Measurements from ENCODE around the gene ETS1.

GRCh38 chr11:128490092-128490491 lies 97.3 kb downstream of the ETS1 start:
- TF ChIP-seq CTCF (IDR thresholded peaks at IDR 0.05) (no peak), POLR2A (IDR thresholded peaks at IDR 0.05) (no peak)
